Mucosa of rectum (tissue), 2 donors: ENCODE data around the gene SH3TC1.
A peak's percentile ranks its signal among the peaks of the same experiment; 100 is the strongest.

ENCODE experiments used
- H3K27ac ChIP-seq, 2 donors: one replicate each; pipeline ENCODE4 v1.7.0; 2013; ENCODE audit warnings: inconsistent platforms in 2 of 2, low read depth in 2 of 2, low read length in 2 of 2
- H3K27me3 ChIP-seq, 2 donors: one replicate each; pipeline ENCODE4 v1.7.0; 2013; ENCODE audit warnings: low read length in 2 of 2; ENCODE audit not compliant: control insufficient read depth in 2 of 2, insufficient read depth in 2 of 2
- H3K36me3 ChIP-seq, 2 donors: one replicate each; pipeline ENCODE4 v1.7.0; 2013; ENCODE audit warnings: low read length in 2 of 2; ENCODE audit not compliant: control insufficient read depth in 2 of 2, insufficient read depth in 2 of 2
- H3K4me1 ChIP-seq, 2 donors: one replicate each; pipeline ENCODE4 v1.7.0; 2013; ENCODE audit warnings: low read length in 2 of 2, mild to moderate bottlenecking in 1 of 2; ENCODE audit not compliant: control insufficient read depth in 2 of 2, insufficient read depth in 2 of 2
- H3K4me3 ChIP-seq, 2 donors: one replicate each; pipeline ENCODE4 v1.7.0; 2013; ENCODE audit warnings: low read length in 2 of 2
- H3K9ac ChIP-seq, 2 donors: one replicate each; pipeline ENCODE4 v1.7.0; 2013; ENCODE audit warnings: low read length in 2 of 2, low read depth in 1 of 2, mild to moderate bottlenecking in 1 of 2
- H3K9me3 ChIP-seq, 2 donors: one replicate each; pipeline ENCODE4 v1.7.0; 2013; ENCODE audit warnings: low read length in 2 of 2; ENCODE audit not compliant: control insufficient read depth in 2 of 2
- donor health status: healthy.
- donor health status: Normal muscosa, but diverticular disease.

SH3TC1 gene

GRCh38 chr4:8188743-8189550 lies 10.1 kb upstream of the SH3TC1 start:
- Histone ChIP-seq H3K9me3 (no peaks in the 10 kb centered on the region), H3K27me3 (peaks cover 1 to 3% of the 10 kb centered on the region in 2 donors), H3K36me3 (no peaks in the 10 kb centered on the region), H3K27ac (no peak overlapping the region), H3K4me3 (no peak overlapping the region), H3K9ac (no peak overlapping the region), H3K4me1 (peaks cover 5 to 7% of the 10 kb centered on the region in 2 donors)

DNA sequence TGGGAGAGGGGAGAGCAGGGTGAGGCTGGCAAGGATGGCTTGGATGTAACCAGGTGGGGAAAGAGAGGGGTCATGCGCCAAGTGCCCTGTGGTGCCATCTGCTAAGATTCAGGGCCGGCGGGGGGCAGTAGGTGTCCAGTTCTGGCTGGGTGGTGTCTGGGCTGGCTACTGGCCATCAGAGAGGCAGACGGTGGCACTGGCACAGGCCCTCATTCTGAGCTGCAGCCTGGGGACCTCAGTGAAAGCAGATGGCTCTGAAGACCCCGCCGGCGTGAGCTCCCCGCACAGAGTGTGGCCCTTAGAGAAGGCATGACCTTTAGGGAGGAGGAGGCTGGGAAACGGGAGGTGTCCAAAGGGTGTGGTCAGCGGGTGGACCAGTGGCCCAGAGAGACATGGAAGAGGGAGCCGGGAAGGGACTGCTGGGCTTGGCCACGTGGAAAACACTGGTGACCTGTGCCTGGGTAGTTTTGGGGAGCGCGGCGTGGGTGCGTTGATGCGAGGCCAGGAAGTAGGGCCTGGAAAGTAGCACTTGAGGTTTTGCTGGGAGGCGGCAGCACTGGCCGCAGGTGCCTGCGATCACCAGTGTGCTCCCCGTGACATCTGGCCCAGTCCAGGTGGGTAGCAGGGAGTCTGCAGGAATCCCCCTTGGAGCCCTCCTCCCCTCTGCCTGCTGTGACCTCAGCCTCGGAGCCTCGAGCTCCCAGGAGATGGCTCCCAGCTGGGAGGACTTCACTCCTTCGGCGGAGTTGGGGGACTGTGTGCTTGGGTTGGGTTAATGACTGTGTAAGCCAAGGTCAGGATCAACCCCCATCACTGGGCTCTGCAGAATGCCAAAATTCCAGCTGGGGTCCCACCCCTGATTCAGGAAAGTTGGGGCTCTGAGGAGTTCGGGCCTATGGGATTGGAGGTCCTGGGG lies 9.3 kb upstream of the SH3TC1 start:
- Histone ChIP-seq H3K9me3 (no peaks in the 10 kb centered on the region), H3K27ac (no peak overlapping the region), H3K4me1 (peaks cover 5 to 7% of the 10 kb centered on the region in 2 donors), H3K4me3 (no peak overlapping the region), H3K9ac (no peak overlapping the region), H3K36me3 (no peaks in the 10 kb centered on the region), H3K27me3 (peaks cover 1 to 3% of the 10 kb centered on the region in 2 donors)

GRCh38 chr4:8191136-8191747 lies 7.8 kb upstream of the SH3TC1 start:
- Histone ChIP-seq H3K9me3 (no peaks in the 10 kb centered on the region), H3K27me3 (no peaks in the 10 kb centered on the region), H3K36me3 (no peaks in the 10 kb centered on the region), H3K4me1 (peaks cover 5 to 7% of the 10 kb centered on the region in 2 donors), H3K9ac (no peak overlapping the region), H3K4me3 (no peak overlapping the region), H3K27ac (peak overlapping the region; percentile 70 to 71)

DNA sequence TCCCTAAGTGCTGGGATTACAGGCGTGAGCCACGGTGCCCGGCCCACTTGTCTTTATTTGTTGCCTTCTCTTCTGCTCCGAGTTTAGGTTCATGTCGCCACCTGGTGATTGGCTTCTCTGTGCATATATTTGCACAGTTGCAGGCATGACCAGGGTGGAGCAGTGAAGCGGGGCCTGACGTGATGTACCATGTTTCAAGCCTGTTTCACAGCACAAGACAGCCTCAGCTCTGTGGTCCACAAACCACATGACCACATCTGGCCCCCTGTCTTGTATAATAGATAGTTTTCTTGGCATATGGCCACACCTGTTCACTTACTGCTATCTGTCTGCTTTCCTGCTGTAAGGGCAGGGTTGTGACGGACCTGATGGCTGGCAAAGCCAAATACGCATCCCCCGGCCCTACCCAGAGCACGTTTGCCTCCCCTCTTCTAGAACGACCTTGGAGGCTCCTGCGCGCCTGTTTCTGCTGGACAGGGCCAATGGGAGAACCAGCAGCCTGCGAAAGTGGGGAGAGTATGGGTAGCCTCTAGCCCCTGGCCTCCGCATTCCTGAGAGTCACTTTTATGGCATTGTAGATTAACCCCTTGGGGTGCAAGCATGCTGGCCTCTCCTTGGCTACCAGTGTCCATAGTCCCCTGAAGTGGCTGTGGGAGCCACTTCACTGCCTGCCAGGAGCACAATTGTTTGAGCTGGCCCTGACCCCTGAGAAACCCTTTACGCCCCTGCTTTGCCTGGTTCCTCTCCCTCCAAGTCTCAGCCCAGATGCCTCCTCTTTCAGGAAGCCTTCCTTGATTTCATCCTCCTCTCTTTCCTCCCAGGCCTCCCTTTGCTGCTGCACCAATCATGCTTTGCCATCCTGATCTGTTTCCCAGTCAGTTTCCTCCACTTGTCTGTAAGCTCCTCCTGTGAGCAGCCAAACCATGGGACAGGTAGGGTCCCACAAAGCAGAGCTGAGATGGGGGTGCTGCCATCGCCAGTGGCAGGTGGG lies 6.0 kb upstream of the SH3TC1 start:
- peaks cover 10% of the 10 kb centered on the region in 2 donors for H3K4me1 ChIP-seq
- no peak overlapping the region for H3K4me3 ChIP-seq
- no peaks in the 10 kb centered on the region for H3K27me3 ChIP-seq
- H3K36me3 ChIP-seq, result no peaks in the 10 kb centered on the region
- H3K9ac ChIP-seq, result peak overlapping the region in 1 of 2 donors; percentile 8
- no peaks in the 10 kb centered on the region for H3K9me3 ChIP-seq
- peak overlapping the region in 1 of 2 donors; percentile 16 for H3K27ac ChIP-seq

DNA sequence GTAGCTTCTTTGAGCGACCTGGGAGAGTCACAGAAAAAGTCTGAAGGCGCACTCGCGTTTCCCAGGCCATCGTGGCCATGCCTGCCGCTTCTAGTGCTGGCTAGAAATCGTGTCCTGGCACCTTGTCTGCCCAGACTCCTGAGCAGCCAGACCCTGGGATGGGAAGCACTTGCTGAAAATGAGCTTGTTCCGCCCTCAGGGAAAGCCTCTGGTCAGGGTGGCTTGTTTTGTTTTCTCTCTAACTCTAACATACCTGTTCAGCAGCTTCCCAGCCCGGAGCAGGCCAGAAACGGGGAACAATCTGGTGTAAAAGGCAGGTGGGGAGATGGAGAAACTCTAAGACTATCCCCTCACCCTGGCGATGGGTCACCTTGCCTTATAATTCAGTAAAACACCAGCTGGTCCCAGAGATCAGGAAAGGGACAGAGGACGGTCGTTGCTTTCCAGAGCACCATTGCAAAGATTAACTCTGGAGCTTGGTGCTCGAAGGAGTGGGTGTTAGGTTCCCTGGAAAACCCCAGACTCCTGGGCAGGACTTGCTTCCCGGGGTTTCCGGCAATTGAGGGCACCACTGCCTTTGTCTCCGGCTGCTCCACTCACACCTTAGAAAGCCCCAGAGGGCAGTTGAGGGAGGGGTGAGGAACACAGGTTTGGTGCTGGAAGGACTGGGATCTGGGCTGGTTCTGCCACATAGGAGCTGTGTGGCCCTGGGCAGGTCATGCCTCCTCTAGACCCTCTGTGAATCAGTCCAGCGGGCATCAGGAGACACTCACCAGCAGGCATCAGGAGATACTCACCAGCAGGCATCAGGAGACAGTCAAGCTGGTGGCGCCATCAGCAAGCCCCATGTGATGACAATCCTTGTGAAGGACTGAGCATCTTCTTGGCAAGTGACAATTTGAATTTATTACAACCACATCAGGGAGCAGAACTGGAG lies 4.5 kb upstream of the SH3TC1 start:
- H3K4me1 ChIP-seq, result peaks cover 21 to 24% of the 10 kb centered on the region in 2 donors
- no peaks in the 10 kb centered on the region for H3K36me3 ChIP-seq
- H3K4me3 ChIP-seq, result no peak overlapping the region
- H3K27me3 ChIP-seq, result no peaks in the 10 kb centered on the region
- H3K9ac ChIP-seq, result no peak overlapping the region
- H3K27ac ChIP-seq, result no peak overlapping the region
- H3K9me3 ChIP-seq, result no peaks in the 10 kb centered on the region

- Histone ChIP-seq H3K9me3 (no peaks in the 10 kb centered on the region), H3K27ac (no peak overlapping the region), H3K4me1 (peaks cover 27% of the 10 kb centered on the region in 2 donors)
Observed at GRCh38 chr4:8195431-8195830, 3.7 kb upstream of the SH3TC1 start.

DNA sequence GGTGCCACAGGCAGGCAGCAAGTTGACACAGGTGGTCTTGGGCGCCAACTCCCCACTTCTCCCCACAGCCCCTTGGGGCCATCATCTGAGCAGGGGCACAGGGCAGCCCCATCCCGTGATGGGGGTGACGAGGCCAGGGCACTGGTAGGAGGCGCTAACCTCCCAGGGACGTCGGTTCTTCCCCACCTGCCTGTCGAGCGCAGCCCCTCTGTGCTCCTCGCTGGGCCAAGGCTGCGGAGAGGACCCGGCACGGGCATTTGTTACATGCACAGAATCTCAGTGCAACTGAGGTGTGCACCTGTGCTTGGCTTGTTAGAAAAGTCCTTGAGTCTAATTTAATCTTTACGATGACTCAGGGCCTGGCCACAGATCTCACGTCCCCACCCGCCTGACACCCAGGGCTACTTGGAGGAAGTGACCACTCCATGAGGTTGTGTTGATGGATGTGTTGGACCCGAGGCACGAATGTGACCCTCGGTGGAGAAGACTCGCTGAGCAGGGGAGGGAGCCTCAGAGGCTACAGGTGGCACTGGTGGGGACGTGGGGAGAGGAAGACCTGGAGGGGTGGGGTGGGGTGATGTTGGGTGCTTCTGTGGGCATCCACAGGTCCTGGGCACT lies 3.1 kb upstream of the SH3TC1 start:
- Histone ChIP-seq H3K36me3 (no peaks in the 10 kb centered on the region), H3K4me1 (peaks cover 27 to 29% of the 10 kb centered on the region in 2 donors), H3K4me3 (no peak overlapping the region), H3K27me3 (no peaks in the 10 kb centered on the region), H3K9me3 (no peaks in the 10 kb centered on the region), H3K27ac (no peak overlapping the region), H3K9ac (no peak overlapping the region)

More at GRCh38 chr4:8195431-8195830, 3.7 kb upstream of the SH3TC1 start:
- no peaks in the 10 kb centered on the region for H3K36me3 ChIP-seq
- no peak overlapping the region for H3K4me3 ChIP-seq
- no peaks in the 10 kb centered on the region for H3K27me3 ChIP-seq
- no peak overlapping the region for H3K9ac ChIP-seq

- Histone ChIP-seq H3K36me3 (peaks cover 0 to 1% of the 10 kb centered on the region in 2 donors), H3K27me3 (no peaks in the 10 kb centered on the region), H3K9ac (no peak overlapping the region), H3K4me1 (peaks cover 27 to 39% of the 10 kb centered on the region in 2 donors), H3K9me3 (no peaks in the 10 kb centered on the region), H3K4me3 (no peak overlapping the region), H3K27ac (no peak overlapping the region)
Observed at GRCh38 chr4:8197521-8197920, 1.6 kb upstream of the SH3TC1 start.
